Fibroblast of lung (primary cell): ENCODE measurements around the gene PTPRM.

Experiments
- CTCF ChIP-seq, 2 donors: IDR thresholded peaks in 1 of 2; conservative IDR thresholded peaks in 1 of 2; 1 replicate in 1 of 2; 2 replicates in 1 of 2; pipeline ENCODE4 v1.5.1; 2011 to 2012; ENCODE audit warnings: low read length in 2 of 2, control low read depth in 1 of 2, inconsistent platforms in 1 of 2, low read depth in 1 of 2, mild to moderate bottlenecking in 1 of 2
- EZH2 ChIP-seq: IDR thresholded peaks from 2 replicates; pipeline ENCODE4 v1.5.1; 2012; ENCODE audit warnings: low read length, control low read depth, mild to moderate bottlenecking; ENCODE audit errors: missing control alignments

- TF ChIP-seq CTCF (conservative IDR thresholded peaks at IDR 0.05 in 1 of 2, IDR thresholded peaks at IDR 0.05 in 1 of 2; ENCODE audit: low read depth in 1 of 2, low read length in 2 of 2) (no peak), EZH2 (no peak)
These were observed 197.3 kb downstream of the PTPRM start for GRCh38 chr18:7764405-7764804.
